ENCODE data around the gene CHST8.

The CHST8 gene

GRCh38 chr19:33778089-33778791 lies 156.5 kb downstream of the CHST8 start:
- H3K36me3 ChIP-seq (replicated peaks; ENCODE audit: insufficient read depth, low read length), result no peaks in the 10 kb centered on the region
- no peaks in the 10 kb centered on the region for H3F3A ChIP-seq (ENCODE audit: insufficient read depth, low read length)
- H3K9me2 ChIP-seq (replicated peaks; ENCODE audit: insufficient read depth, low read length), result no peaks in the 10 kb centered on the region
- H3K4me1 ChIP-seq (ENCODE audit: low read length), result no peaks in the 10 kb centered on the region
- DNase-seq, result peak; percentile 84
- 0 out of 2 replicates have a peak overlapping the region, but pooled peaks have one; percentile 25 for H2AFZ ChIP-seq (ENCODE audit: low read length)
- no peaks in the 10 kb centered on the region for H3K9me3 ChIP-seq (replicated peaks; ENCODE audit: insufficient read depth, low read length)
- peaks cover 48% of the 10 kb centered on the region for H3K27me3 ChIP-seq (replicated peaks; ENCODE audit: insufficient read depth, low read length)
- no peak overlapping the region for H3K27ac ChIP-seq (ENCODE audit: low read length)
- H3K4me3 ChIP-seq (ENCODE audit: low read length), result no peak overlapping the region
- H3K4me2 ChIP-seq (ENCODE audit: low read depth, low read length), result peak overlapping the region; percentile 42; the same call in 1 of the 2 replicates
- H3K9ac ChIP-seq (ENCODE audit: low read length), result no peak overlapping the region
- H3K79me2 ChIP-seq (ENCODE audit: low read length), result no peaks in the 10 kb centered on the region
- TF ChIP-seq CTCF (IDR thresholded peaks at IDR 0.05; ENCODE audit: low read length), result peak; percentile 100
- TF ChIP-seq EZH2 (optimal IDR thresholded peaks at IDR 0.05; ENCODE audit: low read depth, low read length), result no peak
- TF ChIP-seq EZH2phosphoT487 (IDR thresholded peaks at IDR 0.05; ENCODE audit: low read length), result no peak
- H4K20me1 ChIP-seq (ENCODE audit: insufficient read depth, low read length), result no peaks in the 10 kb centered on the region

GRCh38 chr19:33779849-33780248 lies 158.1 kb downstream of the CHST8 start:
- Histone ChIP-seq H2AFZ (ENCODE audit: low read length) (no peak overlapping the region), H3K4me1 (ENCODE audit: low read length) (no peaks in the 10 kb centered on the region), H3K9me3 (replicated peaks; ENCODE audit: insufficient read depth, low read length) (no peaks in the 10 kb centered on the region), H4K20me1 (ENCODE audit: insufficient read depth, low read length) (no peaks in the 10 kb centered on the region), H3K36me3 (replicated peaks; ENCODE audit: insufficient read depth, low read length) (no peaks in the 10 kb centered on the region), H3F3A (ENCODE audit: insufficient read depth, low read length) (no peaks in the 10 kb centered on the region), H3K9me2 (replicated peaks; ENCODE audit: insufficient read depth, low read length) (no peaks in the 10 kb centered on the region), H3K9ac (ENCODE audit: low read length) (no peak overlapping the region), H3K79me2 (ENCODE audit: low read length) (no peaks in the 10 kb centered on the region), H3K27ac (ENCODE audit: low read length) (no peak overlapping the region), H3K27me3 (replicated peaks; ENCODE audit: insufficient read depth, low read length) (peaks cover 58% of the 10 kb centered on the region), H3K4me2 (ENCODE audit: low read depth, low read length) (no peak overlapping the region), H3K4me3 (ENCODE audit: low read length) (no peak overlapping the region)
- no peak for TF ChIP-seq CTCF (IDR thresholded peaks at IDR 0.05; ENCODE audit: low read length)
- no peak for TF ChIP-seq EZH2phosphoT487 (IDR thresholded peaks at IDR 0.05; ENCODE audit: low read length)
- no peak for TF ChIP-seq EZH2 (optimal IDR thresholded peaks at IDR 0.05; ENCODE audit: low read depth, low read length)
- DNase-seq, result no peak

GRCh38 chr19:33780251-33780650 lies 158.5 kb downstream of the CHST8 start:
- Histone ChIP-seq H4K20me1 (ENCODE audit: insufficient read depth, low read length) (no peaks in the 10 kb centered on the region), H3K4me2 (ENCODE audit: low read depth, low read length) (no peak overlapping the region), H3K27ac (ENCODE audit: low read length) (no peak overlapping the region), H3F3A (ENCODE audit: insufficient read depth, low read length) (no peaks in the 10 kb centered on the region), H3K4me3 (ENCODE audit: low read length) (no peak overlapping the region), H3K4me1 (ENCODE audit: low read length) (no peaks in the 10 kb centered on the region), H2AFZ (ENCODE audit: low read length) (no peak overlapping the region), H3K79me2 (ENCODE audit: low read length) (no peaks in the 10 kb centered on the region), H3K9me3 (replicated peaks; ENCODE audit: insufficient read depth, low read length) (no peaks in the 10 kb centered on the region), H3K36me3 (replicated peaks; ENCODE audit: insufficient read depth, low read length) (no peaks in the 10 kb centered on the region), H3K27me3 (replicated peaks; ENCODE audit: insufficient read depth, low read length) (peaks cover 62% of the 10 kb centered on the region), H3K9ac (ENCODE audit: low read length) (no peak overlapping the region), H3K9me2 (replicated peaks; ENCODE audit: insufficient read depth, low read length) (no peaks in the 10 kb centered on the region)
- TF ChIP-seq EZH2phosphoT487 (IDR thresholded peaks at IDR 0.05; ENCODE audit: low read length) (no peak), CTCF (IDR thresholded peaks at IDR 0.05; ENCODE audit: low read length) (no peak), EZH2 (optimal IDR thresholded peaks at IDR 0.05; ENCODE audit: low read depth, low read length) (no peak)
- DNase-seq, result no peak
